GM11168 (cell line): ENCODE measurements around the gene PNPLA4.

Source experiments
- in situ Hi-C: fragments of 300-500 bp; cut with MboI; formaldehyde crosslinking; loops from one replicate; pipeline ENCODE4 v1.12.0; 2022; ENCODE audit warnings: low sequenced_read_pairs; ENCODE audit not compliant: unreplicated experiment

PNPLA4 gene, protein sequence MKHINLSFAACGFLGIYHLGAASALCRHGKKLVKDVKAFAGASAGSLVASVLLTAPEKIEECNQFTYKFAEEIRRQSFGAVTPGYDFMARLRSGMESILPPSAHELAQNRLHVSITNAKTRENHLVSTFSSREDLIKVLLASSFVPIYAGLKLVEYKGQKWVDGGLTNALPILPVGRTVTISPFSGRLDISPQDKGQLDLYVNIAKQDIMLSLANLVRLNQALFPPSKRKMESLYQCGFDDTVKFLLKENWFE

DNA sequence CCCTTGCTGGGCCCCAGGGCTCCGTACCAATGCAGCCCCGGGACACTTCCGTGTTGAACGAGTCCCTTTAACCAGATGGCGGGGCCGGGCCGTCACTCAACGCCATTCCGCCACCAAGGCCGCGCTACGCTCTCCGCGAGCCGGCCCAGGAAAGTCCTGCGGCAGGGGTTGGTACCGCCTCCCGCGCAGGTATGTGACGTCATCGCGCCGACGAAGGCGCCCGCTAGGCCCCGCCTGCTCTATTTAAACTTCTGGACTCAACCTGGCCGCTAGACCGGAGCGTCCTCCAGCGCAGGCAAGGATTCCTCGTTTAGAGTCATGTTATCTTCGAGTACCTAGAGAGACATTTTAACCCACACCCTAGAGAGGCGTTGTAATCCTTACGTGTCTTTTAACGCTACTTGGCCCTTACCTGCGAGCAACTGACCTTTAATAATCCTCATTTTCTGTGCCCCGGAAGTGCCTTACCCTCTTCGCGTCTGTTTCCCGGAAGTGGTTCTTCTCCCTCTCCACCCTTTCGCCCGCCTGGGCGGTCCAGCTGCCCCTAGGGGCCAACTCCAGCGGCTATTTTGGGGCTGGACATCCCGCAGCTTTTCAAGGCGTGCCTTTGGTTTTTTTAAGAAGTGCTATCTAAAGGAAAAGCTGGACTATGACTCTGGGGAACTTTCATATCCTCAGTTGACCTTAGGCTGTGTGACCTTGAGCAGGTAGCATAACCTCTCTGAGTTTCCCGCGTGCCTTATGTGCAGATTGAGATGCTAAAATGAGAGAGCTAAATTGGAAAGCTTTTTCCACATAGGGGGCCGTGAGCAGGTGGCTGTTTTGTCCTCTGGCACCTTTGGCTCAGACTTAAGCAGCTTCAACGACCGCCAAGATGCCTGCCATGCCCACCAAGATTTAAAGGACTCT is at the start of gene PNPLA4:
TSS of gene PNPLA4 (minus strand) at position 155 of the 909 bp plus-strand sequence. CDS start 1,294 bp downstream, outside the sequence.
- in situ Hi-C loops: no loop called here

DNA sequence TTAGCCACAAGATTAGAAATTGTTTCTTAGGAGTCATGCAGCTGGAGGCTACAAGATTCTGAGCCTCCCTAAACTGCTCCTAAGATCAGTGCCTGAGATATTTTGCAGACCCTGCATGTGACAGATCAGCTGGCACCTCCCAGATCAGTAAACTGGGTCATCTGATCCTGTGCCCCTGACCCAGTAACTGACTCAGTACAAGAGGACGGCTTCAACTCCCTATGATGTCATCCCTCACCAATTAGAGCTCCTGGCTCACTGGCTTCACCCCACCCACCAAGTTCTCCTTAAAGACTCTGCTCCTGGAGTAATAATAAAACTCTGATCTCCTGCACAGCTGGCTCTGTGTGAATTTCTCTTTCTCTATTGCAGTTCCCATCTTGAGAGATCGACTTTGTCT is 45.4 kb upstream of the PNPLA4 start:
- in situ Hi-C loops: no loop called here

DNA sequence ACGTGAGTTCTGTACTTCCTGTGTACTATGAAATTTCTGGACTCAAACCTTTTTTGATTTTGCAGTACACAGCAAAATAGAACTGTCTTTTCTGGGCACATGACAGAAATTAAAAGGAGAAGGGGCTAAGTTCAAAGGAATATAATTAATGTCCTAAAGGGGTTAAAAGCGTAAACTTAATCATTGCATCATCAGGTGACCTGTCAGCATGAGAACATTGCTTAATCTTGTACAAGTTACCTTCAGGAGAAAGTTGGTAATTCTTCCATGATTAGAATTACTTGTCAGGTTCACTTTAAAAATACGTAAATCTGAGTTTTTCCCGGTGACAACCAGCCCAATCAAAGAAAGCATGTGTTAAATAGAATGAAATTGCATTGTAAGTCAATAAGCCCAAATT is 43.2 kb upstream of the PNPLA4 start:
- in situ Hi-C loops: no loop called here

DNA sequence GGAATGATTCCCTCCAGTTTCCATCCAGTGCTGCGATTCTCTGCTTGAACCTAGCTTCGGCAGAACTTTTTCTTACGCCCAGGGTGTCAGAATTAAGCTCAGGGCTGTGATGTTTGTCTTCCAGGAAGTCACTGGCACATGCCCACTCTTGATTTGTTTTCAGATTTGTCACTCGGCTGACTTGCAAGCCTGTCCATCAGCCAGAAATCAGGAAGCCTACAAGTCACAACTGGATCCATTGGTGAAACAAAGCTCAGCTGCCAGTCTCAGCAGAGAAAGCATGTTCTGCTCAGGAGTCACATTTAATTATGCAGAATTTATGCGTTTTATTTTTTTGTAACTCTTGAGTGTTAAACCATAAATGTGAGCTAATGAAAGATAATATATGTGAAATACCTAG is 38.2 kb upstream of the PNPLA4 start:
- in situ Hi-C loops: no loop called here

DNA sequence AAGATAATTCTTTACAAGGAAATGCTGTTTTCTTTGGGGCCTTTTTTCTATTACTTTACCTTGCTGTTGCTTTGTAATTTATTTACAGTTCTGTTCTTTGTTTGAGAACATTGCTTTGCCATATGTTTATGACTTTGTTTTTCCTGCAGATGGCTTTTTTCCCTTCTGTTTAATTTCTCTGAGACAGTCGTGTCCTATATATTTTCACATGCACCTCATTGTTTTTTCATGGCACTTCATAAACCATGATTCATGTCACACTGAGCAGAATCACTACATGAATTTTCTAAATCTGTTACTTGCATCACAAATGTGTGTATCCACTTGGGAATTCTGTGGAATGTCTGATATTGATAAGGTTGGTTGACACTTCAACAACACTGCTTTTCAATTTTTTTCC is 33.0 kb upstream of the PNPLA4 start:
- in situ Hi-C loops: no loop called here

DNA sequence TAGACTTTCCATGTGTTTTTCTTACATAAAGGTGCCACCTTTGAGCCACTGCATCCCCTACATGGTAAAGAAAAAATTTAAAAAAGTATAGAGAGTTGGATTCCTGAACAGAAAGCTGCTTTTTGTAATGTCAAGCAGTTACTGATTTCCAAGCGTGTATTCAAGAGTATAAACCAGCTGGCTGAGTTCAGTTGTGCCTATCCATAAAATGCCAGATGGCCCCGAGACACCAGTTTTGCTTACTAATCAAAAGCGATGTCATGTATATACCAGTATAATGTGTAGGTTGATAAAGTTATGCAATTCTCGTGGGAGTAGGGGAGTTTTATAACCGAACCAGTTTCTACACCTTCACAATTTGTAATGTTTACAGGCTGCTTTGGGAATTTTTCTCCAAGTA is 26.2 kb upstream of the PNPLA4 start:
- in situ Hi-C loops: no loop called here

DNA sequence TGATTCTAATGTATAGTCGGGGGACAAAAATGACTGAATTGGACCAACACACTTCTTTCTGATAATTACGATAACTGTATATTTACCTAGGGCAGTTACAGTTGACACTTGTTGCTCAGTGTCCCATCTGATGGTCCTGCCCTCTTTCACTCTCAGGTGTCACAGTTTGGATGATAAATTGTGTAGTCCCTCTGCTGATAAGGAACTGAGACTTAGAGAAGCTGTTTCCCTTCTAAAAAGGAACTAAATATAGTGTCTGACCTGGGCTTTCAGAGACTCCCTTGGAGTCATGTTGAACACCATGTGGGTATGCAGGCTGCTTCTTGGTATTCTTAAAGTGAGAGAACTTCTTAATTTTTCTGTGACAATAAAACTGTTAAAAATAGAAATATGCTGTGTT is 23.7 kb upstream of the PNPLA4 start:
- in situ Hi-C loops: no loop called here

DNA sequence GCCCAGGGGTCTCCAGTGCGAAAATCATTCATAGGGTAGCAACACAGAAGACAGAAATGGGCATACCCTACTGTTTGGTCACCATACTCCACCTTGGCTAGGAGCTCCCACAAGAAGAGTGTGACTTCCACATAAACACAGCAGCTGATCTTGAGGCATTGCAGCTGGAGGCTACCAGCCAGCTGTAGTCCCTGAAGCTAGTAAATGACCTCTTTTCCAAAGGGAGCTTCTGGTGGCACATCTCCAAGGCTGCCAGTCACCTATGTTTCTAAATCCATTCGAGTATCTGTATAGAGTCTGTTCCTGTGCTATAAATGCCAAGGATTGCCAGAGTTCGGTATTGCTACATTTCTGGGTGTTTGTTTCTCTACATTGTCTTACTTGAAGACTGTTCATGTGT is 21.3 kb upstream of the PNPLA4 start:
- in situ Hi-C loops: no loop called here

DNA sequence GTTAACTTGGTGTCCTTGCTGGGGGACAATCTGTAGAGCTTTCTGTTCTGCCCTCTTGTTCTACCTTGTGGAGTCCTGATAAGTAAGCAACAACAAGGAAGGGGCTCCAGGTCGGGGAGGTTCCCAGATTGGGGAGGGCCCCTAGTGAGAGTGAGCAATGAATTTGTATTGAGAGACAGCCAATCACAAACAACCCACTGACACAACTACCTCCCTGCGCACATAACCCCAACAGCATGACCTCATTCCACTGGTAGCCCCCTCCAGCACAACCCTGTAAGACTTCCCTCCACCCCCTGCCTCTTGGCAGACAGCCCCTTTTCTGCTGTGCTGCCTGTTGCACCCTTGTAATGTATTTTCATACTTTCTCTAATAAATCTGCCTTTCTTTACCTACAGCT is 19.7 kb upstream of the PNPLA4 start:
- in situ Hi-C loops: no loop called here

DNA sequence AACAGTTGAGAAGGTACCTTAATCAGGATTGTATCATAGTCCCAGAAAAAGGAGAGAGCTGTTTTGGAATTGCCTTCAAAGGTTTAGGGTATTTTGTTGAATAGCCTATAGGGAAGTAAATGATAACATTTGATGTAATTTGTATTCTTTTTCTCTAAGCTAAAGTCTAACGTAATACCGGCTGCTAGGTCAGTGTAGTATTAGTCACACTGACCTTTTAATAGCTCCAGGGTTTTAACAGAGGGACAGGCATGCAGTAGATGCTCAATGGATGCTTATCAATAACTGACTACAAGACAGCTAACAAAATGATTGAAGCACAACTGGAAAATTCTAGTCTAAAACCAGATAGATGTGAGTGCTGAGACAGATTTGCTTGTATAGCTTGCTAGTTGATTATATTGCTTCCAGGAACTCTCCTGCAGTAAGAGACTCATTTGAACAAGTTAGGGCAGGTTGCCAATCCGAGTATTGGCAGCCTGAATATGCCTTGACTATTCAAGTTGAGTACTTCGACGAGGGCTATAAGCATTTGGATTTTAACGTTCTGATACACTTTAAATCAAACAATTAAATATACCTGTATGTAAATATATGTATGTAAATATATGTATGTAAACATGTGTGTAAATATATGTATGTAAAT is 16.5 kb upstream of the PNPLA4 start:
- in situ Hi-C loops: no loop called here

DNA sequence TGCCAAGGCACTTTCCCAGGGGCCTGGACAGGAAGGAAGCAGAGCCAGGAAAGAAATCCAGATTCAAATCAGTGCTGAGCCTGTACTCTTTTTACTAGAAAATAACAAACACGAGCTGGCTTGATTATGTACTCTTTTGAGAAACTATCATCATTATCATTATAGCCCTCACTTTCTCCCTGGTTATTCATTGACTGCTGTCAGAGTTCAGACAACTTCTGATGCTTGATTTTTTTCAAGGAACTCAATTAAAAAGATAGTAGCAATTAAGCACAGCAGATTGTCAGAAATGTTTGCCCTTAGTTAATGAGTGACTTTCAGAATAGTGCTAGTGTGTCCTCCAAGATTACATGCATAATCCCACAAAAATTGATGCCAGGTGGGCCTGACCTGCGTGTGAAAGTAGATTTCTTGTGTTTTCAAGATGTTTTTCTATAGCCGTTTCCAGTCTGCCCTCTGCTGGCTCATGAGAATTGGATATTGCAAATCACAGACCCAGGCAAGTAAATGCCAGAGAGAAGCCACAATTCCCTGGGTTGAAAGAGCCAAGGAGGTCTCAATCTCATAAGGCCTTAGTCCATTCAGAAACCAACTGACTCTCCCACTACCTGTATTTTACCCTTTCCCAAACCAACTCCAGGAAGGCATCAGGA is 14.3 kb upstream of the PNPLA4 start:
- in situ Hi-C loops: no loop called here

DNA sequence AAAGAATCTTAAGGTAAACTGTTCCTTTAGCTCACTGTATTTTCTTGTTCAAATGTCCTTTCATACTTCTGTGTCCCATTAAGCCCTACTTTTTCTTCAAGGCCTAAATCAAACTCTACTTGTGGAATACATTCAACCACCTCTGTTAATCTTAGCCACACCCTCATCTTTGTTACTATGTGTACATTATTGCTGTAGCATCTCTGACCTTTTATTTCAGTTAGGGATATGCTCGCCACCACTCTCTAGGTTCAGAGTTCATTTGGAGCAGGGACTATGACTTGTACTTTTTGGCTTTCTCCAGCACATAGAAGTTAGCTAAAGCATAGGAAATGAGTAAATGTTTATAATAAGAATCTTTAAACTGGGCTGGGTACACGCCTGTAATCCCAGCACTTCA is 6.8 kb upstream of the PNPLA4 start:
- in situ Hi-C loops: no loop called here

DNA sequence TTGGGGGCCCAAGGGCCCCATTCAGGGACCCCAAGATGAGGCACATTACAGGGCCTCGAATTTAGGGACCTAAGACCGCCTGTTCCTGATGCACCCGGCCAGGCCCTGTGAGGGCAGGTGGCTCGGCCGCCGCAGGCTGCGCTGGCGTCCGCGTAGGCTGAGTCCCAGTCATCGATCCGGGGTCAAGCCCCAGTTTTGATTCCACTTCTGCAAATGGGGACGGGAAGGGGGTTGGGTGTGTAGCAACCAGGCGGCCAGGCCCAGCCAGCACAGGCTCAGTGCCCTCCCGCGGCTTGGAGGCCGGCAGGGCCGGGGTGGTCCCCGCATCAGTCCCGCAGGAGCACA is 327 bp downstream of the PNPLA4 start:
- in situ Hi-C loops: no loop called here

DNA sequence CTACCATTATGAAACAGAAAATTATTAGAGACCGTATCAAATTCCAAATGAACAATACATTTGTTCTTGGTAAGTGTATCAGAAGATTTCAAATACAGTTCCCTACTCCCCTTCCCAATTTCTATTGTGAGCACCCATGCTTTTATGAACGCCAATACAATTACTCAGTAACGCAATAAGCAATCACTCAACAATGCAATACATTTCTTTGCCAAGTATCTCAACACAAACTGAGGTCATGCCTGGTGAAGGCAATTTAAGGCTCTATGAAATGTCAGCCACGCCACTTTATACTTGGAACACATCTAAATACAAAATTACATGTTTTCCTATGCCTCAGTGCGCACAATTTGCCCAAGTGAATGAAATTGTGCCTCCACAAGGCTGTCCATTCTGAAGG is 712 bp downstream of the PNPLA4 start:
- in situ Hi-C loops: no loop called here

DNA sequence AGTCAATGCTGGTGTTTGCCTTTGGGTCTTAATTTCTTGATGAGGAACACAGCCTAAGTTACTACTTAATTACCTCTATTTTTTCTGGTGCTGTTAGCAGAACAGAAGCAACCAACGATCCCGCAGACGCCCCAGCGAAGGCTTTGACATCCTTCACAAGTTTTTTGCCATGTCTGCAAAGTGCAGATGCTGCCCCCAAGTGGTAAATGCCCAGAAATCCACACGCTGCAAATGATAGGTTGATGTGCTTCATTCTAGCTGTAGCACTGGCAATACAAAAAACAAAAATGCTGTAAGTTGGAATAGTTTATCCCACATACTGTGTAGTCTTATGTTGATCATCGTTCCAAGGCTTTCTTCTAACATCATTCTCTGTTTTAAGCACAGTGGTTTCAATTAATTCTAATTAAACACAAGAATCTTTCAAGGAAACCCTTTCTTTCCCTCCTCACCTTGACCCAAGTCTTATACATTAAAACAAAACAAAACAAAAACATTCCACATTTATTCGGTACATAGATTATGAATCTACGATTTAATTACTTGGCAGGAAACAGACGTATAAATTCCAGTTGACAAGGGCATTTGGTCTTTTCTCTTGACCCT is 1.2 kb downstream of the PNPLA4 start:
- in situ Hi-C loops: no loop called here

DNA sequence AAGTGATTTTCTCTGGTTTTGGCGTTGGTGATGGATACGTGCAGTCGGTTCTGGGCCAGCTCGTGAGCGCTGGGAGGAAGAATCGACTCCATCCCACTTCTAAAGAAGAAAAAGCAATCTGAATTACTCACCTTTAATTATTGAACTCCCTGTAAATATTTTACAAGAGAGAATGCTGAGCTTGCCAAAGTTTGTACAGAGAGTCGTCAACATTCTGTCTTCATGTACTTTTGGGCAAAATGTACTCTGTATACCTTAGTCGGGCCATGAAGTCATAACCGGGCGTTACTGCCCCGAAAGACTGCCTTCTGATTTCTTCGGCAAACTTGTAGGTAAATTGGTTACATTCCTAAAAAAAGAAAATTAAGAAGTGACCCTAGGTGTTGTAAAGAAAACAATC is 5.5 kb downstream of the PNPLA4 start:
- in situ Hi-C loops: no loop called here

DNA sequence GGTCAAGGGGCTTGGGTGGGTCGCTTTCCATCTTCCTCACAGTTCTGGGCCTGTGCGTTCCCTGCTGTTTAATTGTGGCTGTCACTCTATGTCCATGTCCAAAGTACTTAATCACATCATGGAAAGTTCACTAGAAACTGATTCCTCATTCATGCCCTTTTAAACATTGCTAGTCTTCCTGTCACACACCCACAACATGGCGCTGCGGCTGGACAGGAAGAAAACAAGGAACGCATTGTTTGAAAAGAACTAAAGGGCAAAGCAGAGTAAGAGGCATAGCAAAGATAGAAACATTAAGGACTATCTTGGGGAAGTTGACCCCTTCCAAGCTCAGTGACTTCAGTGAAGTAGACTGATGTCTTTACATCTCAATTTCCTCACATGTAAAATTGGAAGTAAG is 18.4 kb downstream of the PNPLA4 start:
- in situ Hi-C loops: no loop called here

DNA sequence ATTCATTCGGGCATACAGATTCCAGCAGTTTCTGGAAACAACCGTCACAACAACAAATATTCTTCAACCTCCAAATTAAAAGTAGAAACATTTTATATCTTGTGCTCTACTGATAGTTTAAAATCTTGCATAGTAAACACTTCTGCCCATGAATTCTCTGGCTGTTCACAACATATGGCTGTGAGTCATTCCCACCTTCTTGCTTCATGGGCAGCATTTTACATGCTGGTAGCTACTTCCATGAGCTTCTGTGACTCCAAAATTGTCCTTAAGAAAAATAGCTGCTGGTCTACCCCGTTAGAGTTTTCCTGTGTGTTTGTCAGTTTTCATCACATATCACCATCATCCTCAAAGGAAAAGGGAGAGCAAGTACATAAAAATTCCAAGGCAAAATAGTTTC is 22.7 kb downstream of the PNPLA4 start:
- in situ Hi-C loops: no loop called here

DNA sequence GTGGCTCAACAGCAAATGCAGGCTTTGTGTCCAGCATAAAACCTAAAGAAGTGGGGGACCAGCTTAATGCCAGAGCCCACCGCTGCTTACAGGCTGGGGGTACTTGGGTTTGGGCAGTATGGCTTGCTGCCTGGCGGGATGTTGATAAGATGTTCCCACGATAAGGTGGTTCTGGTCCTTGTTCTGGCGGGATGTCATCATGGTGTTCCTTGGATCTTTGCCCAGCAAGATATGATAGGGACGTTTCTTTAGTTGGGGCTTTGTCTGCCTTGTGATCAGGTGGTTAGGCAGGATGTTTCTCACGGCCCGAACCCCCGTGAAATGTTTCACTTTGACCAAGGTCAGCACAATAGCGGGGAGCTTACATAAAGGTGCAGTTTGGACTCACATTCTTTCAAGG is 35.3 kb downstream of the PNPLA4 start:
- in situ Hi-C loops: no loop called here

DNA sequence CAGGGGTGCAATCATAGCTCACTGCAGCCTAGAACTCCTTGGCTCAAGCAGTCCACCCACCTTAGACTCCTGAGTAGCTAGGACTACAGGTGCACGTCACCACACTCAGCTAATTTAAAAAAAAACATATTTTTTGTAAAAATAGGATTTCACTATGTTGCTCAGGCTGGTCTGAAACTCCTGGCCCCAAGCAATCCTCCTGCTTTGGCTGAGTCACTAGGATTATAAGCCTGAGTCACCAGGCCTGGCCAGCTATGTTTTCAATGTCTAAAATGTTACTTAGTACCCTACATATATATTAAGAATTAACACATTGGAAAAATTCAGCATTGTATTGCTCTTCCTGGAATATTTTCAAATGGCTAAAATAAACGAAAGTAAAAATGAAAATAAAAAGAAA is 37.5 kb downstream of the PNPLA4 start:
- in situ Hi-C loops: no loop called here

DNA sequence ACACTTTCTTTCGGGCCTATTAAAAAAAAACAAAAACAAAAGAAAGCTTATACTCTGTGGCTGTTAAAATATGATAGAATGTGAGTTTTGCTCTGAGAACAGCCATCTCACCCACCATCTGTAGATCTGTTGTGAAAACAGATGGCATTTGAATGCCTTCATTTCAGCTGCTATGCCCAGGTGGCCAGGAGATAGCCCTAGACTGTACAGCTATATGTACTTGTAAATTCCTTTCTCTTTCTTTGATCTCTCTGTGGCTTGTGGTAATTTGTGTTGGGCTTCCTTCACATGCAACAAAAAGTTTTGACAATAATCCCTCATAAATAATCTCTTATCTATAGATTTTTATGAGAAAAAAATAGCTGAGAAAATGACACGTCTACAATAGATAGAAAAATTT is 38.1 kb downstream of the PNPLA4 start:
- in situ Hi-C loops: no loop called here
